WTC11 (cell line): Measurements from ENCODE around the gene OPRM1.

Experiments
- ARID4B ChIP-seq: sonication (generic); formaldehyde crosslinking; IDR thresholded peaks from 2 replicates; pipeline ENCODE4 v1.8.0; 2023; ENCODE audit warnings: missing genetic modification reagents, mild to moderate bottlenecking, borderline replicate concordance
- ATF3 ChIP-seq: sonication (generic); formaldehyde crosslinking; conservative IDR thresholded peaks from 2 replicates; pipeline ENCODE4 v1.8.1; 2022; ENCODE audit warnings: mild to moderate bottlenecking, missing genetic modification reagents
- CTCF ChIP-seq: fragments of 200-600 bp; IDR thresholded peaks from 2 replicates; pipeline ENCODE4 v1.8.0; 2022; ENCODE audit warnings: antibody characterized with exemption
- E2F1 ChIP-seq: sonication (generic); formaldehyde crosslinking; IDR thresholded peaks from 2 replicates; pipeline ENCODE4 v1.8.0; 2022; ENCODE audit warnings: mild to moderate bottlenecking, missing genetic modification reagents
- JUN ChIP-seq: sonication (generic); formaldehyde crosslinking; IDR thresholded peaks from 2 replicates; pipeline ENCODE4 v1.8.0; 2023; ENCODE audit warnings: mild to moderate bottlenecking, missing genetic modification reagents
- NR1H2 ChIP-seq: sonication (generic); formaldehyde crosslinking; IDR thresholded peaks from 2 replicates; pipeline ENCODE4 v1.9.0; 2021; ENCODE audit warnings: mild to moderate bottlenecking, moderate library complexity, missing genetic modification reagents
- USF2 ChIP-seq: sonication (generic); formaldehyde crosslinking; IDR thresholded peaks from 2 replicates; pipeline ENCODE4 v1.8.1; 2023; ENCODE audit warnings: mild to moderate bottlenecking, missing genetic modification reagents, moderate library complexity
- ZNF232 ChIP-seq: sonication (generic); formaldehyde crosslinking; IDR thresholded peaks from 2 replicates; pipeline ENCODE4 v1.8.0; 2022; ENCODE audit warnings: mild to moderate bottlenecking, missing genetic modification reagents
- ZNF396 ChIP-seq: fragments of 250-450 bp; sonication (Bioruptor Pico); IDR thresholded peaks from 2 replicates; pipeline ENCODE4 v1.8.0; 2021; ENCODE audit warnings: mild to moderate bottlenecking, moderate library complexity, borderline replicate concordance

GRCh38 chr6:154209555-154209954, 170.5 kb downstream of the OPRM1 start:
- TF ChIP-seq ARID4B (CRISPR knock-in tag) (no peak), CTCF (no peak), E2F1 (CRISPR knock-in tag) (no peak), ZNF396 (CRISPR knock-in tag) (no peak), NR1H2 (CRISPR knock-in tag) (no peak), JUN (CRISPR knock-in tag) (no peak), USF2 (CRISPR knock-in tag) (no peak), ZNF232 (CRISPR knock-in tag) (no peak), ATF3 (CRISPR knock-in tag) (no peak)
